ENCODE measurements around the gene GLI2. TPM values are rescaled to one million over a fixed set of nuclear protein-coding genes. Genes with fewer than 3 reads are reported as not detected.

The GLI2 gene
- total RNA-seq, 1 experiment from 2014 or later = 4.0 TPM

- H3F3A ChIP-seq (ENCODE audit: low read length, unreplicated experiment) = no peaks in the 10 kb centered on the region
- H3K4me3 ChIP-seq (ENCODE audit: low read length) = no peak overlapping the region
- POLR2A ChIA-PET (ENCODE audit: unreplicated experiment) = no interaction called here
- H3K27me3 ChIP-seq (ENCODE audit: low read length) = no peaks in the 10 kb centered on the region
- no peaks in the 10 kb centered on the region for H4K20me1 ChIP-seq (ENCODE audit: low read length)
- no peak overlapping the region for H2AFZ ChIP-seq (ENCODE audit: low read length)
- CTCF ChIA-PET = interaction anchor here (0.6 kb wide), 1 partner anchor 968 kb away, joined by 4 read pairs; no protein-coding TSS in a partner anchor
- no peak for DNase-seq
- no peak overlapping the region for H3K9ac ChIP-seq (ENCODE audit: low read length)
- H3K9me3 ChIP-seq (ENCODE audit: low read length) = peaks cover 6% of the 10 kb centered on the region; the same call in 1 of the 2 replicates
- no peaks in the 10 kb centered on the region for H3K79me2 ChIP-seq (ENCODE audit: low read length)
- H3K4me2 ChIP-seq (ENCODE audit: low read length) = no peak overlapping the region
- H3K36me3 ChIP-seq (ENCODE audit: low read depth, low read length) = no peaks in the 10 kb centered on the region
- TF ChIP-seq EZH2 (IDR thresholded peaks at IDR 0.05; ENCODE audit: low read length, unreplicated experiment) (no peak), EZH2phosphoT487 (IDR thresholded peaks at IDR 0.05; ENCODE audit: borderline replicate concordance, low read length) (no peak), CTCF (conservative IDR thresholded peaks at IDR 0.05; ENCODE audit: low read depth, low read length) (no peak)
- intact Hi-C loops (cut with micrococcal nuclease) = no loop called here
- H3K9me2 ChIP-seq (replicated peaks; ENCODE audit: low read length) = no peaks in the 10 kb centered on the region
- ATAC-seq = no peak
- no TSS peak for BruUV-seq (replicated peaks)
- H3K27ac ChIP-seq (ENCODE audit: low read length) = no peak overlapping the region
- H3K4me1 ChIP-seq (ENCODE audit: insufficient read depth, low read length) = peaks cover 30% of the 10 kb centered on the region
Observed at GRCh38 chr2:120726245-120726644, 9.4 kb upstream of the GLI2 start.

- no peaks in the 10 kb centered on the region for H3K9me2 ChIP-seq (replicated peaks; ENCODE audit: low read length)
- H3K9me3 ChIP-seq (ENCODE audit: low read length) = peaks cover 6% of the 10 kb centered on the region; the same call in 1 of the 2 replicates
- DNase-seq = peak; percentile 78
- peak overlapping the region; percentile 61 for H3K27ac ChIP-seq (ENCODE audit: low read length)
- no peaks in the 10 kb centered on the region for H3K36me3 ChIP-seq (ENCODE audit: low read depth, low read length)
- H3K4me2 ChIP-seq (ENCODE audit: low read length) = peak overlapping the region; percentile 70
- ChIA-PET POLR2A (ENCODE audit: unreplicated experiment) (no interaction called here), CTCF (interaction anchor here (0.6 kb wide), 1 partner anchor 43 kb away, joined by 3 read pairs; no protein-coding TSS in a partner anchor)
- TF ChIP-seq EZH2phosphoT487 (IDR thresholded peaks at IDR 0.05; ENCODE audit: borderline replicate concordance, low read length) = no peak
- TF ChIP-seq CTCF (conservative IDR thresholded peaks at IDR 0.05; ENCODE audit: low read depth, low read length) = no peak
- TF ChIP-seq EZH2 (IDR thresholded peaks at IDR 0.05; ENCODE audit: low read length, unreplicated experiment) = no peak
- H3K9ac ChIP-seq (ENCODE audit: low read length) = peak overlapping the region; percentile 14; the same call in 1 of the 2 replicates
- intact Hi-C loops (cut with micrococcal nuclease) = no loop called here
- peaks cover 14% of the 10 kb centered on the region for H3K4me1 ChIP-seq (ENCODE audit: insufficient read depth, low read length)
- no peak overlapping the region for H3K4me3 ChIP-seq (ENCODE audit: low read length)
- no TSS peak for BruUV-seq (replicated peaks)
- no peaks in the 10 kb centered on the region for H3F3A ChIP-seq (ENCODE audit: low read length, unreplicated experiment)
- no peaks in the 10 kb centered on the region for H3K79me2 ChIP-seq (ENCODE audit: low read length)
- no peaks in the 10 kb centered on the region for H3K27me3 ChIP-seq (ENCODE audit: low read length)
- H2AFZ ChIP-seq (ENCODE audit: low read length) = peak overlapping the region; percentile 80
- no peaks in the 10 kb centered on the region for H4K20me1 ChIP-seq (ENCODE audit: low read length)
- peak; percentile 100 for ATAC-seq
Observed at GRCh38 chr2:120729406-120730399, 6.0 kb upstream of the GLI2 start.

- no peak for ATAC-seq
- no peaks in the 10 kb centered on the region for H3K36me3 ChIP-seq (ENCODE audit: low read depth, low read length)
- H3K79me2 ChIP-seq (ENCODE audit: low read length) = no peaks in the 10 kb centered on the region
- DNase-seq = no peak
- H3K27me3 ChIP-seq (ENCODE audit: low read length) = no peaks in the 10 kb centered on the region
- no peak overlapping the region for H3K4me3 ChIP-seq (ENCODE audit: low read length)
- H3K4me1 ChIP-seq (ENCODE audit: insufficient read depth, low read length) = peaks cover 14% of the 10 kb centered on the region
- H3K27ac ChIP-seq (ENCODE audit: low read length) = no peak overlapping the region
- intact Hi-C loops (cut with micrococcal nuclease) = no loop called here
- no TSS peak for BruUV-seq (replicated peaks)
- H3K9ac ChIP-seq (ENCODE audit: low read length) = no peak overlapping the region
- CTCF ChIA-PET = no interaction called here
- H3K9me2 ChIP-seq (replicated peaks; ENCODE audit: low read length) = no peaks in the 10 kb centered on the region
- H2AFZ ChIP-seq (ENCODE audit: low read length) = no peak overlapping the region
- H3K4me2 ChIP-seq (ENCODE audit: low read length) = no peak overlapping the region
- POLR2A ChIA-PET (ENCODE audit: unreplicated experiment) = no interaction called here
- TF ChIP-seq EZH2 (IDR thresholded peaks at IDR 0.05; ENCODE audit: low read length, unreplicated experiment) (no peak), CTCF (conservative IDR thresholded peaks at IDR 0.05; ENCODE audit: low read depth, low read length) (no peak), EZH2phosphoT487 (IDR thresholded peaks at IDR 0.05; ENCODE audit: borderline replicate concordance, low read length) (no peak)
- peaks cover 5% of the 10 kb centered on the region; the same call in 1 of the 2 replicates for H3K9me3 ChIP-seq (ENCODE audit: low read length)
- no peaks in the 10 kb centered on the region for H4K20me1 ChIP-seq (ENCODE audit: low read length)
- H3F3A ChIP-seq (ENCODE audit: low read length, unreplicated experiment) = no peaks in the 10 kb centered on the region
Observed at GRCh38 chr2:120731175-120731574, 4.5 kb upstream of the GLI2 start.

All from PC-3 (cell line).